IPS DF 4.7 (cell line): ENCODE data around the gene SNX9.
"Not testable (repeated sequence)": the region's sequence is repeated elsewhere in the genome, so short reads cannot be mapped to it uniquely, and the experiment has no call there.

ENCODE experiments used
- DNase-seq: peaks from one replicate; pipeline ENCODE4 v3.0.0-alpha.2; 2013; ENCODE audit warnings: low spot score; ENCODE audit errors: extremely low read depth

The SNX9 gene

GRCh38 chr6:157911786-157912185 is 88.7 kb downstream of the SNX9 start:
- DNase-seq, result no peak

GRCh38 chr6:157912326-157912725 is 89.3 kb downstream of the SNX9 start:
- no peak for DNase-seq

DNA sequence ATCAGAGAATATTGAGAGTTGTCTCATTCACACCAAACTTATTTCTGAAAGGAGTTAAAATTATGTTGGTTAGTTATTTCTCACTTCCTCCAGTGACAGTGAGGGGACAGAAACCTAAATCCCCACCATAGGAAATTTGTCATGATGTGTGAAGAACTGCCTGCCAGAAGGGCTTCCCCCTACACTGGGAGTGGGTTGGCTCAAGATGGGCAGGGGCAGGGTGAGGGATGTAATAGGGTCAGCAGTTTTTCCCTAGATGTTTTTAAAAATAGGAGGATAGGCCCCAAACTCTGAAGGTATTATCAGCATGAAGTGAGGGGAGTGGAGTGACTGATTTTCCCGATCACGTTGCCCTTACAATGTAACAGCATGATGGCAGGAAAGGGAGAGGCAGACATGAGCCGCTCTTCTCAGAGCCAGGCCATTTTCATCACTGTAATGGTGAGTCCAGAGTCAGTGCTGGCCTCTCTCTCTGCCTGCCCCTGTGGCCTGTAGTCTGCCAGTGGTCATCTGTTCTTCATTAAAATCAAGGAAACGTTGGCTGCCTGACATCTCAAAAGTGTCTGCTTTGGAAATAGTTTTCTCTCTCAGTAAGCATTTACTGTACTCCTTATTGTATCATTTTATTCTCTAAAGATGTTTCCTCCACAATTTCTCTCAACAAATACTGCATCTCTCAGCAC is 98.8 kb downstream of the SNX9 start:
- no peak for DNase-seq

DNA sequence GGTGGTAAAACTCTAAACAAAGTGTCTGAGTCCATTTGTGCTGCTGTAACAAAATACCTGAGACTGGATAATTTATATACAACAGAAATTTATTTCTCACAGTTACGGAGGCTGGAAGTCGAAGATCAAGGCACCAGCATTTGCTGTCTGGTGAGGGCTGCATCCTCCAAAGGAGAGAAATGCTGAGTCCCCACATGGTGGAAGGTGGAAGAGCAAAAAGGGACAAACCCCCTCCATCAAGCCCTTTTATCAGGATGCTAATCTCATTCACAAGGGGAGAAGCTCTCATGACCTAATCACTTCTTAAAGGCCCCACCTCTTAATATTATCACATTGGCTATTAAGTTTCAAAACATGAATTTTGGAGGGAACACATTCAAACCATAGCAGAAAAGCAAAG is 102.7 kb downstream of the SNX9 start:
- no peak for DNase-seq

DNA sequence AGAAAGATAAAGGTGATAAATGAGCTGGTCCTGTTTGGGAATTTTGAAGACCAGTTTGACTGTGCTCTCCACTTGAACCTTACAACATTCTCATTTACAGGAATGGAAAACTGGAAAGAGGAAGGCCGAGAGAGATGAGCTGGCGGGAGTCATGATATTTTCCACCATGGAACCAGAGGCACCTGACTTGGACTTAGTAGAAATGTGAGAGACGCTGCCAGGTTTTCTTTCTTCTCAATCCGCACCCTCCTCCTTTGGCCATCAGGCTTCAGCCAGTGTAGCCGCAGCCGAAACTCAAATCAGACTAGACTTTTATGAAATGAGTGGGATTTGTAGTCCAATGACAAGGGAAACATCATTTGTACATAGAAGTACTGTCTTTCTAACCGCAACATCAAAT is 104.0 kb downstream of the SNX9 start:
- no peak for DNase-seq

DNA sequence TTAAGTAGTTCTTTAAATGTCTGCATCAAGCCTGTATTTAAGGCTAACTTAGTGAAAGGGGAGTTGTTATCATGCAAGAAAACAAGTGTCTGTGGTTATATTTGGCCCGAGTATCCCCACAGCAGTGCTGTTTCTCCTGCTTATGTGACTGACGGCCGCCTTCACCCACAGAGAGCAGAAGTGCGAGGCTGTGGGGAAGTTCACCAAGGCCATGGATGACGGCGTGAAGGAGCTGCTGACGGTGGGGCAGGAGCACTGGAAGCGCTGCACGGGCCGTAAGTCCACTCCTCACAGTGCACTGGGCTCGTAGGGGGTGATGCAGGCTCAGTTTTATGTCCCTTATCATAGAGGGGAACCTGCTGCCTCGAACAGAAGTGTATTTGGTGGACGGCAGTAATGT is 105.4 kb downstream of the SNX9 start:
- DNase-seq, result no peak

DNA sequence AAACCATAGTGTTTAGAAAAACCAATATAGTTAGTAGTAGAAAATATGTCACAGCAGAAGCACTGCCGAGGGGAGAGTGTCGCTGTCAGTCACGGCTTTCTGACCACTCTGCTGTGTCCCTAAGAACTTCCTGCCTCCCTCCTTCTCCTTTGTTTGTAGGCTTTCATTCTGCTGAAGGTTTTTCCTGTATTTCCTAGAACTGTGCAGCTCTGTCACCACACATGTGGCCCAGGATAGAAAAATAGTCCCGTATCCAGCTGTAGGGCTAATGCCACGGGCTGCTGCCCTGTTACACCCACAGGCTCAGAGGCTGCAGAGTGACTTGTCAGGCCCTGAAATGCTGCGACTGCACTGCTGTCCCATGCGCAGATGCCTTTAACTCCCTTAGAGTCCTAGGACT is 106.0 kb downstream of the SNX9 start:
- DNase-seq, result no peak

DNA sequence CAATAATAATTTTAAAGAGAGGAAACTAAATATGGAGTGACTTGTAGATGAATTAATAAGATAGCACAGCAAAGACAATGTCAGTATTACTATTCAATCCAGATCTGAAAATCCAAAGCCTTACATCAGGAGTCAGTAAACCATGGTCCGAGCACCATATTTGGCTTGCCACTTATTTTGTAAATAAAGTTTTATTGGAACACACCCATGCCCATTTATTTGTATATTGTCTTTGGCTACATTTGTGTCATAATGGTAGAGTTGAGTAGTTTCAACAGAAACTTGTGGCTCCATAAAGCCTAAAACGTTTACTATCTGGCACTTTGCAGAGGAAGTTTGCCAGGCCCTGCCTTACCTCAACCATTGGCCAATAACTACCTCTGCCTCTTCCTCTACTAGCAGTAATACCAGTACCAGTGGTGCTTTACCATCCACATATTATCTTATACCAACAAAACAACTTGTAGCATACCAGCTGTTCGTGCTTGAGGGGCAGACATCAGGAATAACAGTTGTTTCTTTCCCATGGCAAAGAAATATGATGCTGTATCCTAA is 106.8 kb downstream of the SNX9 start:
- DNase-seq, result no peak

GRCh38 chr6:157935786-157936185 is 112.7 kb downstream of the SNX9 start:
- no peak for DNase-seq

DNA sequence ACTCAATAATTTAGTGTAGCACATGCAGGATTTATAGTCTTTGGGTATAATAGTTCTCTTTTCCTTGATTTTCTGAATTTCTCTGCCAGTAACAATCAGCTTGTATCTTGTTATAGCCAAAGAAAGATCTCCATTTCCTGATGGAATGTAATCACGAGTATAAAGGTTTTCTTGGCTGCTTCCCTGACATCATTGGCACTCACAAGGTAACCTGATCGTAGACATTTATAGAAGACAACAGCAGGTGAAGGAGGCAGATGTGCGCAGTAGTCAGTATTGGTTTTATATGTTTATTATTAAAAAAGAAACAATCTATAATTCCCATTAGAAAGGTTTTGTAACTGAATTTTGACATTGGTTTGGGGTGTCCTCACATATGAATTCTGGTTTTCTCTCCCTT is 114.3 kb downstream of the SNX9 start:
- DNase-seq, result no peak

- no peak for DNase-seq
Measured at GRCh38 chr6:157937916-157938315, 114.9 kb downstream of the SNX9 start.

DNA sequence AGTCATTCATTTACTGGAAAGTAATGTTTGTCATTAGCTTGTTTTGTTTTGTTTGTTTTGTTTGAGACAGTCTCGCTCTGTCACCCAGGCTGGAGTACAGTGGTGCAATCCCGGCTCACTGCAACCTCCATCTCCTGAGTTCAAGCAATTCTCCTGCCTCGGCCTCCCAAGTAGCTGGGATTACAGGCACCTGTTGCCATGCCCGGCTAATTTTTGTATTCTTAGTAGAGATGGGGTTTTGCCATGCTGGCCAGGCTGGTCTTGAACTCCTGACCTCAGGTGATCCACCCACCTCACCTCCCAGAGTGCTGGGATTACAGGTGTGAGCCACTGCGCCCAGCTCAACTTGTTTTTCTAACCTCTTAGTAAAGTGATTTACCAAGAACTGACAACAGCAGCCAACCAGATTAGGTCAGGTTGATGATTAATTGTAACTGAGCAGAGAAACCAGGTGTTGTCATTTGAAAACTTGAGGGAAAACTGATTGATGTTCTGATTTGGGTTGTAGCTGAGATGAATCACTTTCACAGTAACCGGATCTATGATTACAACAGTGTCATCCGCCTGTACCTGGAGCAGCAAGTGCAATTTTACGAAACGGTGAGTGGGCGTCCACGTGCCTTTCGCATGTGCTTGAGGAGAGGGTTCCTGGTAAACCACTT is 117.5 kb downstream of the SNX9 start:
- not testable (repeated sequence) for DNase-seq

DNA sequence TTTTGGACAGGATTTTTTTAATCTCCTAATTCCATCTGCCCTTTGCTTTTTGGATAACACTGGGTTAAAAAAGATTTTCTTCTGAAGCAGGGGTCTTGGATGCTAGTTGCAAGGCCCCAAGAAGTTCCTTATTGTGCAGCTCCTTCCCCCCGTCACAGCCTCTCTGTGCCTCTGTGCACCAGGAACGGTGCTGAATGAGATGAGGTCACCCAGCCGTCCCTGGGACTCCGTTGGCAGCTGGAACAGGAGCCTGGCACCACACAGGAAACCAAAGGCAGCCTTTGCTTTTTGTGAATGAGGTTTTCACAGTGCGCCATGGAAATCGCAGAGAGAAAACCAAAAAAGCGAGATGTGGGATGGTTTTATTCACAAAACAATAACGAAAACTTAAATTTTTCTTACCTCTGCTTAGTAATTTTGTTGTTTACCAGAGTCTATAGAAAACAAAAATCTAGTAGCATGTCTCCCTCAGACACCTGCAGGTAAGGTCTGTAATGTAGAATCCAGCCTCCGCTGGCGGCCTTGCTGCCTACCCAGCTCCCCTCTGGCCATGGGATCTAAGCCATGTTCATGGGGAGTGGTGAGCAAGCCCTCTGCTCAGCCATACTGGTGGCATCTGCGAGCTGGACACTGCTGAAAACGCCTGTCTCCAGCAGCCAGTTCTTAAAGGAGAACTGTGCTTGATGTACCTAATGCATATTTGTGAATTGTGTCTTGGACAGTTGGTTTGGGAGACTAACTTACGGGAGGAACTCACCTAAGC is 118.2 kb downstream of the SNX9 start:
- DNase-seq, result no peak

GRCh38 chr6:157942351-157942750 is 119.3 kb downstream of the SNX9 start:
- DNase-seq, result no peak

DNA sequence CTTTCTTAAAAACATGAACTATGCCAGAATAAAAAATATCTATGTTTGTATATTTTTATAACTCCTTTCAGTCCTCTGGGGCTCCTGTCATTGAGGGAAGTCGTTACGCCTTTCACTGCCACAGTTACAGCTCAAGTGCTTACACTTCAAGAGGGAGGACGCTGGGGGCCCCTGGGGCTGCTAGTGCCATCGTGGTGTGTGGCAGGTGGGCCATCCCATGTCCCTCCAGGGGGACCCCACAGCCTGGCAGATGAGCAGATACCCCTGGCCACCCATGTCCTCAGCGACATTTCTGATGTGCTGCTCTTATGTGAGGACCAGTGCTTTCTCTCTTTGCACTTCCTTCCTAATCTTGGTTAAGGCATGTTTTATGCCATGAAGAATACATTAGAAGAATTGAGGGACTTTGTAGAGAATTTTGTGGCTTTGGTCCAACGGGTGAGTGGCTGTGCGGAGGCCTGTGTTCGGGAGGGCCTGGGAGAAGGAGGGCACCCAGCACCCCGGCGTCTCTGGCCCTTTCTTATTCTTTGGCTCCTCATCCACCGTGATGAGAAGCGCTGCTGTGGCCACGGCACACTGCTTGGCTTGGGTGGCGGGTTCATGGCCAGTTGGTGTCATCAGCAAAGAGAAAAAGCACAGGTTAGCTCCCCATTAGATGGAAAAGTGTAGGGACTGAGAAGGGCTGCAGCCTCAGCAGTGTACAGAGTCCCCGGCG is 120.4 kb downstream of the SNX9 start:
- no peak for DNase-seq

DNA sequence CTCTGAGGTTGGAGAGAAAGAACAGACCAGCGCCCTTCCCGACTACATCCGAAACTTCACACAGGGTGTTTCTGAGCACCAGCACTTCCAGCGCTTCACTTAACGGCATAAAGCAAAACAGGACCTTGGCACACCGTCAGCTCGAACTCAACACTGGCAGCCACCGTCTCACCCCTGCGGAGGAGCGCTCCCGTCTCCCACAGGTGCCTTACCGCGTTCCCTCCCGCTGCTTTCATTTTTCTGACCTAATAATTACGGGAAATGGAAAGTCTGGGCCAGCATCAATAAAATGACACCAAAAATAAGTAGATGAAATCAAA is 120.9 kb downstream of the SNX9 start:
- DNase-seq, result no peak

DNA sequence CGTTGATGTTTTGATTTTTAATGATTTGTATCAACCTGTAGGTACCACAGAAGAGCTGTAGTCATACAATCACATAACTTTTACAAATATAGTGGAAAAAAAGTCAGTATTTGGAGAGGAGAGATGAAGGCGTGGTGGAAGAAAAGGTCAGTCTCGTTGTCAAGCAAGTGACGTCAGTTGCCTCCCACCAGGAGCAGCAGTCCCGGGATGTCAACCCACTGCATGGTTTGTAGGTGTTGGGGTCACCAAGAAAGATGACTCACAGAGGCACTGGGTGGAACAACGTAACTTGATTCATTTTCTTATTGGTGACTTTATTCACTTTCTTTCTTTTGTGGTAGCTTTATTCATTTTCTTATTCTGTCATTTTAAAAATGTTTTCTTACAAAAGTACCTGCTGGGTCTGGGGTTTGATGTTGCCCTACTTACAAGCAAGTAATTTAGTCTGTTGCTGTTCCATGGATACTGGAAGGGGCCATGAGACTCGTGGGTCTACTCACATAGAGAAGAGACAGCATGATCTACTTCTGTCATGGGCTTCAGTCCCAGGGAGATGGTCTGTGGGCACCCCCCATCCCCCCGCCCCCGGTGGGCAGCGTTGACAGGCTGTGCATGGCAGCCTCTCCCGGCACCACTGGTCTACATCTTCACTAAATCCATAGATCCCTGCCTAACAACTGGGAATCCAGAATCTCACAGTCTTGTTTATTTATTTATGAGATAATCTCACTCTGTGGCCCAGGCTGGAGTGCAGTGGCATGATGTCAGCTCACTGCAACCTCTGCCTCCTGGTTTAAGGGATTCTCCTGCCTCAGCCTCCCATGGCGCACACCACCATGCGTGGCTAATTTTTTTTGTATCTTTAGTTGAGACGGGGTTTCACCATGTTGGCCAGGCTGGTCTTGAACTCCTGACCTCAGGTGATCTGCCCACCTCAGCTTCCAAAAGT is 122.2 kb downstream of the SNX9 start:
- DNase-seq, result no peak

DNA sequence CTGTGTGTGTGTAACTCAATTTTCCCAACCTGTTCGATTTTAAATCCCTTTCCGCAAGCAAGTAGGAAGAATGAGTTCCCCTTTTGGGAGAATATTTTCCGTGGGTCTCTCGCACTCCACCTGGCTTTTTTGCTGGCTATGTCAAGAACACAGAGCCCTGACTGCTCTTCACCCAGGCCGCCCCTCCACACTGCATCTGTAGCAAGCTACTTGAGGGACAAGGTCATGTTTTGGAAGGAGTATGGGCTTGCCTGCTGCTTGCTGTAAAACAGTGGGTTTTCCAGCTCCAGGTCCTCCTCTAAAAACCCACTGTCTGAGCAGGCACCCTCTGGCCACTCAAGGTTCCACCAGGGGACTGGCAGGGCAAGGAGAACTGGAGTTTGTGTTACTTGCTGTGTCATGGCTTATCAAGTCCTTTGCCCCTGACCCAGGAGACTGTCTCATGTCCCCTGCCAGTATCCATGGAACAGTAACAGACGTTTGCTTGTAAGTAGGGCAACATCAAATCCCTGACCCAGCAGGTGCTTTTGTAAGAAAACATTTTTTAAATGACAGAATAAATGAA is 123.1 kb downstream of the SNX9 start:
- no peak for DNase-seq

DNA sequence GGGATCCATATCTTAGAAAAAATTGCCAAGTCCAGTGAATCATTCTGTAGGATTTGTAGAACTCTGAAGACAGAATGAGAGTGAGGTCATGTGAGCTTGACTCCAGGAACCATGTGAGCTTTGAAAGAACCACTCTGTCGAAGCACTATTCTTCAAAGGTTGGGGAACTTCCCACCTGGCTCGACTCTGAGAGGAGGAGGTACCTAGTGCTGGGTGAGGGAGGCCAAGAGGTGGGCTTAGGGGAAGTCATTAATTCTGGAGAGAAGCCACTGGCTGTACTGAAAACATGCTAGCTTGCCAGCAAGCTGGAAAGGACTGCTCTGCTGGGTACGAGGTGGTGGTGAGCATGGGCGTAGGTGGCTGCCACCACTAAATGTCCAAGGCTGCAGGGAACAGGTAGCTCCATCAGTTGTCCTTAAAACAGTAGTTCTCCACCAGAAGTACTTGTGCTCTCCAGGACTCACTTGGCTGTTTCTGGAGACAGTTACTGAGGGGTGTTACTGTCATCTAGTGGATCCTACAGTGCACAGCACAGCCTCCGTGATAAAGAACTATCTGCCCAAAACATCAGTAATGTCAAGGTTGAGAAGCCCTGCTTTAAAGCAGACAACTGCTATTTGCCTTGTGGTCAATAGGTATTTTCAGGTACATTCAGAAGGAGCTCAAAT is 124.0 kb downstream of the SNX9 start:
- no peak for DNase-seq

GRCh38 chr6:157950899-157951298 is 127.9 kb downstream of the SNX9 start:
- DNase-seq, result not testable (repeated sequence)
